ENCODE measurements around the gene LRIT3.
A peak's percentile ranks its signal among the peaks of the same experiment; 100 is the strongest.
"Not testable (repeated sequence)": the region's sequence is repeated elsewhere in the genome, so short reads cannot be mapped to it uniquely, and the experiment has no call there.

Gene LRIT3

DNA sequence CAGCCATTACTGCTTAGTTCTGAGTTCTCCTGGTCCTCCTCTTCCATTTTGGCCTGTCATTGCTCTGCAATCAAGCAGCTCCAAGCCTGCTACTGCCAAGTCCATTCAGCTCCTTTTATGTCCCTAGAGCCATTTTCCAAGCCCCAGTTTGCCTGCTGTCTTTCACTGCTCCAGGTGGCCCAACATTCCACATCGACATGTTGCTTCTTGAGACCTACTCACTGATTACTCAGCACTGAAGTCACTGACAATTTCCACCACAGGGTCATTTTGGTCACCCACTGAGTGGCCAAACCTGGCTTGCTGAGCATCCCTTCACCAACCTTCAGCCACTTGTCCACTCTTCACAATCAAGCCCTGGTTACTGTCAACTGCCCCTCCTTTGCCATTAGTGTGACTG is 27.2 kb downstream of the LRIT3 start:
- TF ChIP-seq, protein P1, sequence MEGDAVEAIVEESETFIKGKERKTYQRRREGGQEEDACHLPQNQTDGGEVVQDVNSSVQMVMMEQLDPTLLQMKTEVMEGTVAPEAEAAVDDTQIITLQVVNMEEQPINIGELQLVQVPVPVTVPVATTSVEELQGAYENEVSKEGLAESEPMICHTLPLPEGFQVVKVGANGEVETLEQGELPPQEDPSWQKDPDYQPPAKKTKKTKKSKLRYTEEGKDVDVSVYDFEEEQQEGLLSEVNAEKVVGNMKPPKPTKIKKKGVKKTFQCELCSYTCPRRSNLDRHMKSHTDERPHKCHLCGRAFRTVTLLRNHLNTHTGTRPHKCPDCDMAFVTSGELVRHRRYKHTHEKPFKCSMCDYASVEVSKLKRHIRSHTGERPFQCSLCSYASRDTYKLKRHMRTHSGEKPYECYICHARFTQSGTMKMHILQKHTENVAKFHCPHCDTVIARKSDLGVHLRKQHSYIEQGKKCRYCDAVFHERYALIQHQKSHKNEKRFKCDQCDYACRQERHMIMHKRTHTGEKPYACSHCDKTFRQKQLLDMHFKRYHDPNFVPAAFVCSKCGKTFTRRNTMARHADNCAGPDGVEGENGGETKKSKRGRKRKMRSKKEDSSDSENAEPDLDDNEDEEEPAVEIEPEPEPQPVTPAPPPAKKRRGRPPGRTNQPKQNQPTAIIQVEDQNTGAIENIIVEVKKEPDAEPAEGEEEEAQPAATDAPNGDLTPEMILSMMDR (IDR thresholded peaks at IDR 0.05; ENCODE audit: control extremely low read depth, extremely low read depth, low read depth, missing control alignments), result no peak
- POLR2A ChIA-PET, result no interaction called here
- no peak for DNase-seq (ENCODE audit: extremely low spot score)
- CTCF ChIA-PET, result no interaction called here

DNA sequence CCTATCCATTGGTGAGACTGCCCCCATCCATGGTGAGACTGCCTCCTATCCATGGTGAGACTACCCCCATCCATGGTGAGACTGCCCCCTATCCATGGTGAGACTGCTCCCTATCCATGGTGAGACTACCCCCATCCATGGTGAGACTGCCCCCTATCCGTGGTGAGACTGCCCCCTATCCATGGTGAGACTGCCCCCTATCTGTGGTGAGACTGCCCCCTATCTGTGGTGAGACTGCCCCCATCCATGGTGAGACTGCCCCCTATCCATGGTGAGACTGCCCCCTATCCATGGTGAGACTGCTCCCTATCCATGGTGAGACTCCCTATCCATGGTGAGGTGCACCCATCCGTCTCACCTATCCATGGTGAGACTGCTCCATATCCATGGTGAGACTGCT is 27.6 kb downstream of the LRIT3 start:
- CTCF ChIA-PET; DNase-seq (ENCODE audit: extremely low spot score); POLR2A ChIA-PET: not testable (repeated sequence)

DNA sequence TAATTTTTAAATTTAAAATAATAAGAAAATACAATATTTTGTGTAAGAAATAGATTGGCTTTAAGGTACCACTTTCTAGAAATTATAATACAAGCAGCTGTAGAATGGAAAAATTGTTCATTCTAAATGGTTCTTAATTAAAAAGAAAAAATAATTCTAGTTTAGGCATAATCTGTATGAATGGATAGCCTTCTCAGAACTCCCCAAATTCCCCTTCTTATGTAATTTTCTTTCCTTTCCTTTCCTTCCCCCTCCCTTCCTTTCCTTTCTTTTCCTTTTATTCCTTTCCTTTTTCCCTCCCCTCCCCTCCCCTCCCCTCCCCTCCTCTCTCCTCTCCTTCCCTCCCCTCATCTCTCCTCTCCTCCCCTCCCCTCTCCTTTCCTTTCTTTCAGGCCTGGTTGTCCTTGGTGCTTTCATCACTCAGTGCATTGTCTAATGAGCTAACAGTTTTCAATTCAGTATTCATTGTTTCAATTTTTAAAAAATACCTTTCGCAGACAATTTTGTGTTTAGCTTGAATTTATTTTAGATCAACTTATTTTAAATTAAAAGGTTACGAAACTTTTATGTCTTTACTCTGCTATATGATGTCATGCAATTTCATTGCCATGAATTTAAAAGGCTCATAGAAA is 28.8 kb downstream of the LRIT3 start:
- no peak for DNase-seq (ENCODE audit: extremely low spot score)
- TF ChIP-seq, protein P1 (IDR thresholded peaks at IDR 0.05; ENCODE audit: control extremely low read depth, extremely low read depth, low read depth, missing control alignments), result no peak
- POLR2A ChIA-PET, result no interaction called here
- CTCF ChIA-PET, result no interaction called here

DNA sequence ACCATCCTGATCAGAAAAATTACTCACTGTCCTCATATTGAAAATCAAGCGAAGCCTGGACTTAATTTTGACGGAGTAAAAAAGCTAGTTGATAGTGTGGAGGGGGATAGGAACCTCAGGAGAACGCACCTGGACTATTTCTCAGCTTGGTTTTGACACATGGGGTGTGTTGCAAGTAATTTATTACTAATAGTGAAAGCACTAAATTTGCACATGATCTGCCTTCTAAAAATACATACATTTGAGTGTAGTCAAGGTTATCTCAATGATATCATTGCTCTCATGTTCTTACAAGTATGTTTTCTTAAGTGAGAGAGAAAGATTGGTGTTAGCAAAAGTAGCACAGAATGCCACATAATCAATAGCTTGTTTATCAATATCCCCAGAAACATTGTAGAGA is 29.5 kb downstream of the LRIT3 start:
- TF ChIP-seq, protein P1 (IDR thresholded peaks at IDR 0.05; ENCODE audit: control extremely low read depth, extremely low read depth, low read depth, missing control alignments), result no peak
- ChIA-PET POLR2A (no interaction called here), CTCF (no interaction called here)
- peak; percentile 25 for DNase-seq (ENCODE audit: extremely low spot score)

DNA sequence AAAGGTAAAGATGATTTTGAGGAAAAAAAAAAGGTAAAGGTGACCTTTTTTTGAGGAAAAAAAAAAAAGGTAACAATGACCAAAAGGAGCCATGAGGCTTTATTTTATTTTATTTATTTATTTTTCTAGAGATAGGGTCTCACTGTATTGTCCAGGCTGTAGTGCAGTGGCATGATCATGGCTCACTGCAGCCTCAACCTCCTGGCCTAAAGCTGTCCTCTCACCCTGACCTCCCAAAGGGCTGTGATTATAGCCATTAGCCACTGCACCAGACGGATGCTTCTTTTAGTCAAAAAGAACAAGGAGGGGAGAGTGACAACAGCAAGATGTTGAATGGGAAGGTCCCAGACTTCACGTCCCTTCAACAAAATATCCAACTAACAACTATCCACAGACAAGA is 30.4 kb downstream of the LRIT3 start:
- TF ChIP-seq, protein P1 (IDR thresholded peaks at IDR 0.05; ENCODE audit: control extremely low read depth, extremely low read depth, low read depth, missing control alignments), result no peak
- ChIA-PET POLR2A (no interaction called here), CTCF (no interaction called here)
- DNase-seq (ENCODE audit: extremely low spot score), result no peak

DNA sequence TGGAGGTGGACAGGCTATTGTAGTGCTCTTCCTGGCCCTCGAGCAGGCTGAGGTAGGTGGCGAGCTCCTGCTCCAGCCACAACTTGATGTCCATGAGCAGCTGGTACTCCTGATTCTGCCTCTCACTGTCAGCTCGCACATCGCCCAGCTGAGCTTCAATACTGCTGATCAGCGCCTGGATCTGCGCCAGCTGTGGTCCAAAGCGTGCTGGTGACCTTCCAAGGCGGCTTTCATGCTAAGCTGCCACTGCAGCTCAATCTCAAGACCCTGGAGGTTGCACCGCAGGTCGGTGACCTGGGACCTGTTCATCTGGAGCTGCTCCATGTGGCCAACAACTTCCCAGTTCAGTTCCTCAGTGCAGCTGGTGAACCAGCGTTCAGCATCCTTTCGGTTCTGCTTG is 31.2 kb downstream of the LRIT3 start:
- ChIA-PET CTCF (no interaction called here), POLR2A (no interaction called here)
- TF ChIP-seq, protein P1 (IDR thresholded peaks at IDR 0.05; ENCODE audit: control extremely low read depth, extremely low read depth, low read depth, missing control alignments), result no peak
- no peak for DNase-seq (ENCODE audit: extremely low spot score)

DNA sequence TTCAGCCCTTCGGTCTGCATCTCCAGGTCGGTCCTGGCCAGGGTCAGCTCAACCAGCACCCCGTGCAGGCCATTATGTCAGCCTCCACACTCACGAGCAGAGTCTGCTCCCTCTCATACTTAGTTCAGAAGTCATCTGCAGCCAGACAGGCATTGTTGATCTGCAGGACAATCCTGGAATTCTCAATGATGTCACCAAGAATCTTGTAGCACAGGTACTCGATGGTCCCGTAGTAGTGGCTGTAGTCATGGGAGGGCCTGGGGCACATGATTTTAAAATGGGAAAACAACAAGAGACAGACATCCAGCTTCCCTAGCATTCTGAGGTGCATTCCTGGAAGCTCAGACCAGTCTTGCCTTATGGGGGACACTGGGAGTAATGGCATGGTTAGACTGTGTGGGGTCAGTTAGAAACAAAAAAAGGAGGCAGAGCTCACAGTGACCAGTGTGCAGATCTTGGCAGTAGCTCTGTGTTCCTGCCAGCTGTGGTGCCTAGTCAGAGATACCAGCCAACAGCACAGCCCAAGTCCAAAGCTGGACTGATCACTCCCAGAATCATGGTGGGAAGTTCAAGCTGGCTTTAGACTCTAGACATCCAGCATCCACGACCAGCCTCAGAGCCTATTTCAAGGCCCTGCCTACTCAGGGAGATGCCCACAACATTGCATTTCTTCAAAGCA is 31.9 kb downstream of the LRIT3 start:
- ChIA-PET POLR2A (no interaction called here), CTCF (no interaction called here)
- DNase-seq (ENCODE audit: extremely low spot score), result no peak
- TF ChIP-seq, protein P1 (IDR thresholded peaks at IDR 0.05; ENCODE audit: control extremely low read depth, extremely low read depth, low read depth, missing control alignments), result no peak

Measured in GM10248 (cell line).